ENCODE data around the gene NFKB2.

DNA sequence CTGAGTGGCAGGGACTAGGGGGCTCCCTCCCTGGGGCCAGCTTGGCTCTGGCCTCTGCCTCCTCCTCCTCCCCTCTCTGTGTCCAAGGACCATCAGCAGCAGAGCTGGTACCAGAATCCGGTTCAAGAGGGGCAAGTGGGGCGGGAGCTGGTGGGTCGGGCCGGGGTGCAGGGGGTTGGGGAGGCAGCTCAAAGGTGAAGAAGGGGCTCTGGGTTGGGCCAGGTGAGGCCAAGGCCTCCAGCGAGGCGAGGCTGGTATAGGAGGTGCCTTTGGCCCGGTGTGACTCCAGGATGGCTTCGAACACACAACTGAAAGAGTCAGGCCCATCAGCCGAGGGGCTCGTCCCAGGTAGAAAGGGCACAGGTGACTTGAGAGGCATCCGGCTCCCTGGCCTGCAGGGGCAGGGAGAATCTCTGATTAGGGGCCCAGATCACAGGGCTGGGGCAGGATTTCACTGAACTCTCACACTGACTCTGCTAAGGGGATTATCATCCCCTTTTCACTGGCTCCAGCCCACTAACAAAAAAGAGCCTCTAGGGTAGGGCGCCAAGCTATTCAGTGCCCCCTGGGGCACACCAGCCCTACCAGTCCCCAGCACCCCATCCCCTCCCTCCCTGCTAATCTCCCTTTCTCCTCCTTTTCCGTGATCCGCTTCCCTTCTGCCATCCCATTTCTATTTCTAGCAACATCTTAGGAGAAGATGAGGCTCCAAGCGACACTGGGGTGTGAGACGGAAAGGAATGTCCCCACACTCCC is 18.5 kb downstream of the NFKB2 start:
- TF ChIP-seq EZH2 (IDR thresholded peaks at IDR 0.05; ENCODE audit: insufficient read depth, poor library complexity, severe bottlenecking) (no peak), EZH2phosphoT487 (IDR thresholded peaks at IDR 0.05; ENCODE audit: insufficient read depth, low read depth) (no peak)
